ENCODE data around the gene KIF5B.

GRCh38 chr10:32061440-32061839 lies 5.2 kb upstream of the KIF5B start:
- TF ChIP-seq GATA3 (IDR thresholded peaks at IDR 0.05; ENCODE audit: low read depth, low read length) (no peak), GATA2 (IDR thresholded peaks at IDR 0.05; ENCODE audit: low read depth, low read length) (no peak)

Measured in SH-SY5Y (cell line).